ENCODE measurements around the gene KRIT1.
"Not testable (repeated sequence)": the region's sequence is repeated elsewhere in the genome, so short reads cannot be mapped to it uniquely, and the experiment has no call there.

- not testable (repeated sequence) for TF ChIP-seq CTCF (IDR thresholded peaks at IDR 0.05 in 8 of 11, conservative IDR thresholded peaks at IDR 0.05 in 3 of 11); POLR2A (IDR thresholded peaks at IDR 0.05)
Observed at GRCh38 chr7:92254800-92255199, 9.1 kb upstream of the KRIT1 start.

Data from spleen (tissue), 7 donors.